Stimulated activated memory B cell treated with anti-CD40 and anti-IgM and Interleukin-4, amounts not matched to agents 10 μg/mL and 1 μg/mL and 100 μg/mL, for 72 hours (primary cell): Measurements from ENCODE around the gene DYNLRB1.

Experiments used
- ATAC-seq: fragments of 150-1000 bp; cut with Tn5 transposase; 2 replicates; pipeline ENCODE4 v1.10.0; 2021
- H3K27ac Mint-ChIP-seq: one replicate; pipeline ENCODE4 v1.8.0; 2022; ENCODE audit warnings: mild to moderate bottlenecking, mixed read lengths
- H3K27me3 Mint-ChIP-seq: one replicate; pipeline ENCODE4 v1.8.0; 2022; ENCODE audit warnings: mixed read lengths
- H3K36me3 Mint-ChIP-seq: one replicate; pipeline ENCODE4 v1.8.0; 2022; ENCODE audit warnings: mixed read lengths
- H3K4me1 Mint-ChIP-seq: one replicate; pipeline ENCODE4 v1.8.0; 2022; ENCODE audit warnings: mixed read lengths
- H3K4me3 Mint-ChIP-seq: one replicate; pipeline ENCODE4 v1.8.0; 2022; ENCODE audit warnings: mild to moderate bottlenecking, moderate library complexity, mixed read lengths
- H3K9me3 Mint-ChIP-seq: one replicate; pipeline ENCODE4 v1.8.0; 2022; ENCODE audit warnings: mixed read lengths

DYNLRB1 gene

DNA sequence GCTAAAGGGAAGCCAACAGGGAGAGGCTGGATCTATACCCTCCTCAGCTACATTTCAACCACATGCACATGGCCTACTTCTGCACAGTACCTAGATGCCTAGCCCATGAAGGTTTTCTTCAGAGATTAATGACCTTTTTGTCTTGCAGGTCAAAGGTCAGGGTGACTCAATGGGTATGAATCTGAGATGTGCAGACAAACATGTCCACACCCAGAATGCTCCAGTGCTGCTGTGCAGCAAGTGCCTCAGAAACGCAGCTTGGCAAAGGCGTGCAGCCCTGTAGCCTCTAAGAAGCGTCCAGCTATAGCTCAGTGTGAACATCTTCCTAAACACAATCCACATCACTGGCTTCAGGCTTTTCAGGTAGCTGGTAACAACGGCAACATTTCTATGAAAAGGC lies 66.7 kb downstream of the DYNLRB1 start:
- no peak for ATAC-seq
- H3K27ac Mint-ChIP-seq, result peak overlapping the region; percentile 59
- no peak overlapping the region for H3K4me3 Mint-ChIP-seq
- H3K9me3 Mint-ChIP-seq, result peaks cover 5% of the 10 kb centered on the region
- H3K27me3 Mint-ChIP-seq, result no peaks in the 10 kb centered on the region
- peaks cover 22% of the 10 kb centered on the region for H3K4me1 Mint-ChIP-seq
- peaks cover 52% of the 10 kb centered on the region for H3K36me3 Mint-ChIP-seq

DNA sequence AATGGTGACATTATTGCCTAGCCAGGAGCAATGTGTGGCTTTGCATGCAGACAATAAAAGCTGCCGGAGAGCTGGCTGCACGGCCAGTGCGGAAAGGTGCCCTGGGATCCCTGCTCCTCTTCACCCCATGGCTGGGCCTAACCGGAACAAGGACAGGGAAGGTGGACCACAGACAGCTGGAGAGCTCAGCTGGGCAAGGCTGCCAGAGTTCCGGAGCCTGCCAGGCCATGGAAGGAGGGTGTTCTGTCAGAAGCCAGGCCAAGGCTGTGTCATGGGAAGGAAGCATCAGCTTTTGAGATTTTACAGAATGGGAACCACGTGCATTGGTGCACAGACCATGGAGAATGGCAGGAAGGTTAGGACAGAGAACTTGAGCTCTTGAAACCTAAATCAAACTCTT lies 67.3 kb downstream of the DYNLRB1 start:
- Mint-ChIP-seq H3K4me1 (peaks cover 22% of the 10 kb centered on the region), H3K27ac (peak overlapping the region; percentile 59), H3K9me3 (peaks cover 5% of the 10 kb centered on the region), H3K36me3 (peaks cover 53% of the 10 kb centered on the region), H3K4me3 (no peak overlapping the region), H3K27me3 (no peaks in the 10 kb centered on the region)
- ATAC-seq, result no peak

DNA sequence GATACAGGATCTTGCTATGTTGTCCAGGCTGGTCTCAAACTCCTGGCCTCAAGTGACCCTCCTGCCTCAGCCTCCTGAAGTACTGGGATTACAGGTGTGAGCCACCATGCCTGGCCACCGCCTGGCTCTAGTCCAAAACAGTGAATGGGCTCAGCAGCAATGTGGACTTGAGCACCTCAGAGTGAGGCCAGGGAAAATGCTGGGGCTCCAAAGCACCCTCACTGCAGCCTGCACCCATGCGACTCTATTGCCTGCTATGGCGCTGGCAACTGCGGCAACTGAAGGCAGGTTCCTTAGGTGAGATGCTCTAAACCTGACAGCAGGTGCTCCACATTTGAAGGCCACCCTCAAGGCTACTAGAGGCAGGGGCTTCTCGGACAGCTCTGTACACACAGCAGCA lies 68.8 kb downstream of the DYNLRB1 start:
- Mint-ChIP-seq H3K27me3 (no peaks in the 10 kb centered on the region), H3K9me3 (peaks cover 5% of the 10 kb centered on the region), H3K4me3 (no peak overlapping the region), H3K4me1 (peaks cover 14% of the 10 kb centered on the region), H3K27ac (no peak overlapping the region), H3K36me3 (peaks cover 46% of the 10 kb centered on the region)
- ATAC-seq, result no peak

DNA sequence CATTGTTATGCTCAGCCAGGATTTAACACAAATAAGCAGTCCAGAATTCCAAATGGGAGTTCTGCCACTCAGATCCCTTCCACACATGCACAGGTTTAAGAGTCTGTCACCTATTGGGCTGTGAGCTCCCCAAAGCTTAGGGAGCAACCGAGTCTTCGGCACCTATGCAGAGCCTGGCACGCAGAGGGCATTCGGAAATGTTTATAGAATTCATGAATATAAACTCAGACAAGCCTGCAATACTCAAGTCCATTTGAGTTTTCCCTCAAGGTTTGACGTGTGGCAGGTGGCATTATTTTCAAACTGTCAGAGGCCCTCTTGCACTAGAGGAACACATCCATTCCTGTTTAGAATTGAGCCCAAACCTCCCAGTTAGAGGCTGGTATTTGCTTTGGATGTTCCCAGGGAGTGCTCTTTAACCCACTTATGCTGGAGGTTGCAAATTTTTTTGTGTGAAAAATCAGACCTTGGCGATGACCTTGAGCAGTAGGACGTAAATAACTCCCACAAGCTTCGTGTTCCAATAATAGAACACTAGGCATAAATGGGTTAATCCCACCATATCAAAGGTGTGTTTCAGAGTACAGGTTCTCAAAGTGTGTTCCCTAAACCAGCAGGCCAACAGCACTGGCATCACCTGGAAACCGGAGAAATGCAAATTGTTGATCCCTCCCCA lies 70.4 kb downstream of the DYNLRB1 start:
- no peaks in the 10 kb centered on the region for H3K9me3 Mint-ChIP-seq
- no peak for ATAC-seq
- no peaks in the 10 kb centered on the region for H3K27me3 Mint-ChIP-seq
- no peak overlapping the region for H3K4me3 Mint-ChIP-seq
- peaks cover 1% of the 10 kb centered on the region for H3K4me1 Mint-ChIP-seq
- no peak overlapping the region for H3K27ac Mint-ChIP-seq
- H3K36me3 Mint-ChIP-seq, result peaks cover 30% of the 10 kb centered on the region
